DMS79 treated with DMSO at 0.1 percent for 48 hours (cell line): Measurements from ENCODE around the gene FHDC1.

Source experiments
- DNase-seq: peaks from one replicate; lab custom pipeline; 2025; lab: John Stamatoyannopoulos, UW

The FHDC1 gene

DNA sequence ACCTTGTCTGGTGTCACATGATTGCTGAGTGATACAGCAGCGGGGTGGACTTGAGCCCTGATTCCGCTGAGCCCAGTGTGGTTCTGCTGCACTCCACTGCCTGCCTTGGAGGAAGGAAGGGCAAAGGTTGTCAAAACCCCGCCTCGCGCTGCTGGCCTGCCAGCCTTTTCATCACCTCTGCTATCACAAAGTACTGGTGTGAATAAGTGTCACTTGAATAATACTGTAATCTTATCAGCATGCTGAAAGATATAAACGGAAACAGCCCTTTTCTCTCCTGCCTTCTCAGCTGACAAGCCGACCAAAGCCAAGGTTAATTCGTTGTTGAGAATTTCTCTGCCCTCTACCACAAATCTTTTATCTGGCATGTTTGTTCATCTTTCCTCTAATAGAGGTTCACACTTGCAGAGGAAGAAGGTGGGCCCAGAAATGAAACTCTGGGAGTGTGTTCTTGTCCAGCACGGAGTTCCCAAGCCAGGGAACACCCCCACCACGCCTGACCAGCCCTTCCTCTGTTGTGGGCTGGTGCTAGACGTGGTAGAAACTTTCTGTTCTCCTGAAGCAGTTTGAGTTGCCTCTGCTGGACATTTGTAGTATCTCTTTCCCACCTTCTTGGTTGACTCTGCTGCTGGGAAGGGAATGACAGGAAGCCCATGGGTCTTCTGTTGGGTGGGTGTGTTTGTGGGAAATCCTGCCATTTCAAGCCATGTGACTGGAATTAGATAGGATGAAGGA, 21.5 kb downstream of the FHDC1 start:
- no peak for DNase-seq

GRCh38 chr4:152959080-152959479, 23.0 kb downstream of the FHDC1 start:
- DNase-seq: no peak

DNA sequence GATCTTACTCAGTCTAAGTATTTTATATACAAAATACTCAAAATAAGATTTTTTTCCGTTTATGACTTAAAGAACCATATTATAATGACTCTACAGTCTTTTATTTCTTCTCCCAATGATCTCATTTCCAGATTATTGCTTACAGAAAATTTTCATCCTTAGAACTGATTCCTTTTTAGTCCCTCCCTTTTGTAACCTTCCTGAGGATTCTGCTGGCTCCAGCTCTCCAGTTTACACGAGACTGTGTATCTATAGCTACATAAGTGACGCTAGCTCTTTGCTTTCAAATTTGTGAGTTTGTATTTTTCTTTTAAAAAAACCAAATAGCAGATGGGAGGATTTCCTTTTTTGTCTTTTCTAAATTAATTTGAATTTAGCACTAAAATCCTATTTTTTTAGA, 24.0 kb downstream of the FHDC1 start:
- DNase-seq: no peak

DNA sequence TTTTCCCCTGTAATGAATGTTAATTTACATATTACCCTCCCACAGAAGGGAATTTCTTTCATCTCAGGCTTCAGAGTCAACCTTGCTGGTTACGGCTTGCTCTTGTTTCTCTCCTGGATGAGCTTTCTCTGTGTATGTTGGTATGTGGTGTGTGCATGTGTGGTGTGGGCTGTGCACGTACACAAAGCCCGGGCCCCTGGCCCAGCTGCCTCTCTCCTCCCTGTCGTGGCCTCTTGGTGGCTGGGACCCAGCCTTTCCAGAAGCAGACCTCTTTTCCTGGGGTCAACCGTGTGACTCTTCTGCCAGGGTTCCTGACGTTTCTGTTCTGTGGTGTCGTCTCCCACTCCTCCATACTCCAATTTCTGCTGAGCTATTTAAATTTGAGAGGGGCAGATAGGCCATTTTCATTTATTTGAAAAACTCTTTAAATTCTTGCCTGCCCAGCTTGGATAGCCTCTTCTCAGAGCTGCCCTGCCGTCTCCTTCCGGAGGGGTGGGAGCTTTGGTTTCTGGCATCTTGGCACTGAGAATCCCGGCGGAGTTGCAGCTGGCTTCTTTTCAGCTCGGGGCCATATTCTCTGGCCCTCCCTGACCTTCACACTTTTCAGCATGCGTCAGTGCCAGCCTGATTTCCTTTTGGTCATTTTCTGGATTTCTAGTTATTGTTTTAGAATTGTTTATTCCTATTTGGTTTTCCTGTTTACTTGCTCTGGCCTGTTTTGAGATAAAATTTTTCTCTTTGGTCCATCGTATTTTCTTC, 25.1 kb downstream of the FHDC1 start:
- no peak for DNase-seq

DNA sequence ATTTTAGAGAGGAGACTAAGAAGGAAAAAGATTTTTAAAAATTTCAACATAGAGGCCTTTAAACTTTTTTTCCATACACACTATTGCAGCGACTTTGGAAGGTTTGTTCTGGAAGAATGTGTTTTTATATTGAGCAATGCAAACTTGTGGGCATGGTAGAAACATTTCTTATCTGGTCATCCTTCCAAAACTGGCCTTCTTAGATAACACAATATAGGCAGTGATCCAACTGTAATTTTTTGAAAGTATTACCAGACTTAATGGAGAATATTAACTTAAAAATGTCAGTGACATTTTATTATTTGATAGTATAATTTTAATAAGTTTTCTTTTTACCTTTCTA, 25.6 kb downstream of the FHDC1 start:
- no peak for DNase-seq

GRCh38 chr4:152962150-152962549, 26.0 kb downstream of the FHDC1 start:
- DNase-seq: no peak

GRCh38 chr4:152964335-152964734, 28.2 kb downstream of the FHDC1 start:
- DNase-seq: no peak

DNA sequence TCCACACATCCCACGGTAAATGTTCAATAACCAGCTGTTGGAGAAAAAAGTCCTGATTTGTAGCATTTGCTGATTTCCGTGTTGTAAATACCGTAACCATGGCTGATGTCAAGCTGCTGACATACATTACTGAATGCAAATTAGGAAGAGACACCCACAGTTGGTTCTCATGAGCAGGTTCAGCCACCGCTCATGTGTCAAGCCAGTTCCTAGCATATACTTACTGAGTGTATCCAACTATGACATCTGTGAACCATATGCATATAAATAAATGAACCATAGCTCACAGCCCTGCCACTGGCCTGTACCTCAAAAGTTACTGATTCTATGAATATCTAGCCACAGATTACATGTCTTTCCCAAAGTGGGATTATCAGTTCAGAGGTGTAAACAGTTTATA, 29.5 kb downstream of the FHDC1 start:
- DNase-seq: no peak

DNA sequence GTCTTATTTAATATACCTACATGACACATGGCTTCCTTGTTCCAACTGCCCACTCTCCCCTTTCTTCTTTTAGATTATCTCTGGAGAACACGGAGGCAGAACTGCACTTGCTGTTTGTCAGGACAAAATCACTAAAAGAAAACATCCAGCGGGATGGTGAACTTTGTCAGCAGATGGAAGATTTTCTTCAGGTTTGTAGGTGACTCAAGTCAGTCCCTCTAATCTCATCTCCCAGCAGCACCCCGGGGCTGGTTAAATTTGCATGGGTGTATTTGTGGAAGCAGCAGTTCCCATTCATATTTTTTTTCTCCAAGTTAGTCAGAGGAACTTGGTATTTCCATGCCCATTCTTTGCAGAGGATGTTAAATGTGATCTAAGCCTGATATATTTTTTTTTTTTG, 31.8 kb downstream of the FHDC1 start:
- no peak for DNase-seq

- no peak for DNase-seq
These were observed 32.8 kb downstream of the FHDC1 start for GRCh38 chr4:152968806-152969394.

DNA sequence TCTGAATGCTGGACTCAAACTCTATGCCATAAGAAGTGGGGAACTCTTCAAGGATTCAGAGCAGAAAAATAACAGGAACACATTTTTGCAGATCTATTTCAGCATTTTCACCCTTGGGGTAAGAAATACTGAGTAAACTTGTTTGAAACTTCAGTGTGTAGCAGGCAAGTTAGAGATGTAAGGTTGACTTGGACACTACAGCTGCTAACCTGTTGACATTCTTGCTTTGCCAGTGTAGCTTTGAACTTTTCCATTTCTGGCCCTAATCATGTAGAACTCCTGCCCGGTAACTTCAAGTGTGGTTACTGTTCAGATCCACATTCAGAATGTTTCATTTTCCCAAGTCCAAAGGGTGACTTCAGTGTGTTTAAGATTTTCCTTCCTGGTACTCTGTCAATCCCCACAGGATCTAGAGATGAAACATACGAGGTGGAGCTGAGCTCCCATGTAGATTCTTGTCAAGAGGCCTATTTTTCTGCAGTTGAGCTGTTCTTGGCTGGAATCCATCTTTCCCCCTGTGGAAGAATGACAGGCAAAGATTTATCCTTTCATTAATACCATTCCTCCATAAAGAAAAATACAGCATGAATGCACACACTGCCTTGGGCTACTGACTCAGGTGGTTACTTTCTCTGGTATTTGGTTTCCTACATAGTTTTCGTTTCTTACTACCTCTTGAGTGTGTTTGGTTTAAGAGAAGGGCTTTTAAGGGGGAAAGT, 34.1 kb downstream of the FHDC1 start:
- DNase-seq: peak; percentile 53

DNA sequence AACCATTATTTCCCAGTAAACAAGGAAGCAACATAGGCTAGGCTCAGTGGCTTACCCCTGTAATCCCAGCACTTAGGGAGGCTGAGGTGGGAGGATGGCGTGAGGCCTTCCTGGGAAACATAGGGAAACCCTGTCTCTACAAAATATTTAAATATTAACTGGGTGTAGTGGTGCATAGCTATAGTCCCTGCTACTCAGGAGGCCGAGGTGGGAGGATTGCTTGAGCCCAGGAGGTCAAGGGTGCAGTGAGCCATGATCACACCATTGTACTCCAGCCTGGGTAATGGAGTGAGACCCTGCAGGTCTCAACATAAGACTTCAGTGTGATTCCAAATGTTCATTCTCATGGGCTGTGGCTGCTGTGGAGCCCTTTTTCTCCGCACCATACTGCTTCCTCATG, 34.9 kb downstream of the FHDC1 start:
- no peak for DNase-seq

GRCh38 chr4:152972821-152973628, 36.9 kb downstream of the FHDC1 start:
- no peak for DNase-seq

- no peak for DNase-seq
These were observed 37.7 kb downstream of the FHDC1 start for GRCh38 chr4:152973629-152974467.

- no peak for DNase-seq
These were observed 38.6 kb downstream of the FHDC1 start for GRCh38 chr4:152974468-152975379.

DNA sequence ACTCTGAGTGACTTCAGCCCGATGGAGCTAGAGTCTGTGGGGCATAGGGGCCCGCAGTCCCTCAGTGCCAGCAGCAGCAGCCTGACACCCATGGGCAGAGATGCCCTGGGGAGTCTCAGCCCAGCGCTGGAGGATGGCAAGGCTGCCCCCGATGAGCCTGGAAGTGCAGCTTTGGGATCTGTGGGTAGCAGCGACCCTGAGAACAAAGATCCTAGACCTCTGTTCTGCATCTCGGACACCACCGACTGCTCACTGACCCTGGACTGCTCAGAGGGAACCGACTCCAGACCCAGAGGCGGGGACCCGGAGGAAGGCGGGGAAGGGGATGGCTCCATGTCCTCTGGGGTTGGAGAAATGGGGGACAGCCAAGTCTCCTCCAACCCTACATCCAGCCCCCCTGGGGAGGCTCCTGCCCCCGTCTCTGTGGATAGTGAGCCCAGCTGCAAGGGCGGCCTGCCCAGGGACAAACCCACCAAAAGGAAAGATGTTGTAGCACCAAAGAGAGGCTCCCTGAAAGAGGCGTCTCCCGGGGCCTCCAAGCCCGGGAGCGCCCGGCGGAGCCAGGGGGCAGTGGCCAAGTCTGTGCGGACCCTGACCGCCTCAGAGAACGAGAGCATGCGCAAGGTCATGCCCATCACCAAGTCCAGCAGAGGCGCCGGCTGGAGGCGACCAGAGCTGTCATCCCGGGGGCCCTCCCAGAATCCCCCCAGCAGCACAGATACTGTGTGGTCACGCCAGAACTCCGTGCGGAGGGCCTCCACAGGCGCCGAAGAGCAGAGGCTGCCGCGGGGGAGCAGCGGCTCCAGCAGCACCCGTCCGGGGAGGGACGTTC, 39.5 kb downstream of the FHDC1 start:
- DNase-seq: no peak

DNA sequence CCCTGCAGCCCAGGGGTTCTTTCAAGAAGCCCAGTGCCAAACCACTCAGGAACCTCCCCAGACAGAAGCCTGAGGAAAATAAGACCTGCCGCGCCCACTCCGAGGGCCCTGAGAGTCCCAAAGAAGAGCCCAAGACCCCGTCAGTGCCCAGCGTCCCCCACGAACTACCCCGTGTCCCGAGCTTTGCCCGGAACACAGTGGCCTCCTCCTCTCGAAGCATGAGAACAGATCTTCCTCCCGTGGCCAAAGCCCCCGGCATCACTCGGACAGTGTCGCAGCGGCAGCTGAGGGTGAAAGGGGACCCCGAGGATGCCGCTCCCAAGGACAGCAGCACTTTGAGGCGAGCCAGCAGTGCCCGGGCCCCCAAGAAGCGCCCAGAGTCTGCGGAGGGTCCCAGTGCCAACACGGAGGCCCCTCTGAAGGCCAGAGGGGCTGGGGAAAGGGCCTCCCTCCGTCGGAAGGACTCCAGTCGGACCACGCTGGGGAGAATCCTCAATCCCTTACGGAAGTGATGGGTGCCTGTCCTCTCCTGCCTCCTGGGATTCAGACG, 40.2 kb downstream of the FHDC1 start:
- DNase-seq: no peak

DNA sequence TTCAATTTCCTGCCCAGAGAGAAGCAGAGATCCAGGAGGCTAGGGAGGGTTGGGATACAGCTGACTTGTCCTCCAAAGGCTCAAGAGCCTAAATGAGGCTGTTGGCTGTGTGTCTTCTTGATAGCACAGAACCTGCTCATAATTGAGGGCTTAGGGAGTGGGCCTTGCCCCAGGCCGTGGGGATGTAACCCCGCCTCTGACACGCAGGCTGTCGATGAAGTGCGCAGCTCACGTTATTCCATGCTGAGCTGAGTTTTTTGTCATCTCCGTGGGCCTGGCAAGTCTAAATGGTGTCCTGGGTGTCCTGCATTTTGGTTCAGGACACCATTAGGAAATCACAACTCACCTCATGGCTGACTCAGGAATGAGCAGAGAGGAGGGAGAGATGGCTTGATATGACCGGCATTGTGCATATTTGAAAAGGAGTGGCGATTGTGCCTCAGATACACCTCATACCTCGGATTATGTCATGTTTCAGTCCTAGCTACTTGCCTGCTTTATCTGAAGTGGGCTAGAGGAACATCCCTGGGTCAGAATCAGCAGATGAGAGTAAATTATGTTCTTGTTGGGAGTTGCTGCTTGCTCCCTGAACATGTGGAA, 43.7 kb downstream of the FHDC1 start:
- DNase-seq: no peak
